Gastroesophageal sphincter (tissue), 3 donors: ENCODE data around the gene TEPSIN.

ENCODE experiments used
- CTCF ChIP-seq, 4 experiments: fragments of 200-600 bp in 2 of 4; fragments of 450-650 bp in 2 of 4; sonication (generic) in 1 of 4; IDR thresholded peaks; one replicate each; pipeline ENCODE4 v1.5.1; 2017 to 2019; ENCODE audit warnings: antibody characterized with exemption in 4 of 4, mild to moderate bottlenecking in 2 of 4, moderate library complexity in 2 of 4
- EP300 ChIP-seq: sonication (generic); formaldehyde crosslinking; IDR thresholded peaks from one replicate; pipeline ENCODE4 v1.6.1; 2017; ENCODE audit warnings: antibody characterized with exemption, mild to moderate bottlenecking

GRCh38 chr17:81238490-81238814, 403 bp downstream of the TEPSIN start:
- peak in 1 of 4 experiments; percentile 3 for TF ChIP-seq CTCF (IDR thresholded peaks at IDR 0.05)
- no peak for TF ChIP-seq EP300
